HG02678 (cell line): Measurements from ENCODE around the gene RNF145.

Experiments
- ATAC-seq: cut with Tn5 transposase; IDR thresholded peaks from one replicate; pipeline ENCODE4 v1.9.1; 2021; ENCODE audit warnings: mild to moderate bottlenecking, moderate library complexity; ENCODE audit not compliant: unreplicated experiment

The RNF145 gene

DNA sequence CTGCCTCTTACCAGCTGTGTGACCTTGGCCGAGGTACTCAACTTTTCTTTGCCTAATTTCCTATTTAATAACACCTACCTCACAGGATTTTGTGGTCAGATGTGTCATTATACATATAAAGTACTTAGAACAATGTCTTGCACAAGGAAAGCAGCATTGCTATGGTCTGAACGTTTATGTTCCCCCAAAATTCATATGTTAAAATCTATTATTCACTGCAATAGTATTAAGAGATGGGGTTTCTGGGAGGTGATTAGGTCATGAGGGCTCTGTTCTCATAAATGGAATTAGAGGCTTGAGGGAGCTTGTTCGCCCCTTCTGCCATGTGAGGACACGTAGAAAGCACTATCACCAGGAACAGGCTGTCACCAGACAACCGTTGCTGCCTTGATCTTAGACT lies 10.9 kb upstream of the RNF145 start:
- no peak for ATAC-seq

DNA sequence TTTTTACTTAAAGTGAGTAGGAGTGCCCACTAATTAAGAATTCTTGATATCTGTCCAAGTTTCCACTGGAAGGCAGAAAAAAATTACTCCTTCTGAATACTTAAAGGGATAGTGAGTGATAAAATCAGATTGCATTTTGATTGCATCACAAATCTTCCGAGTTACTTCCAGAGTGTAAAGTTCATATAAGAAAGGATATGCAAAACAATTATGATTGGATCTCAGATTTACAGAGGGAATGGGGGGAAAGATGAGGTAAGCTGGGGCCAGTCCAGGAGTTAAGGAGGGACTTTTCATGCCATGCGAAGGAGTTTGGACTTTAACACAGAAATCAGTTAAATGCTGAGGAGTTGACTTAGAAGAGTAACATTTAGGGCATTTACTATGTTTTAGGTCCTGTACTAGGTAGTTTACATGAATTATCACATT lies 9.3 kb upstream of the RNF145 start:
- ATAC-seq, result no peak

DNA sequence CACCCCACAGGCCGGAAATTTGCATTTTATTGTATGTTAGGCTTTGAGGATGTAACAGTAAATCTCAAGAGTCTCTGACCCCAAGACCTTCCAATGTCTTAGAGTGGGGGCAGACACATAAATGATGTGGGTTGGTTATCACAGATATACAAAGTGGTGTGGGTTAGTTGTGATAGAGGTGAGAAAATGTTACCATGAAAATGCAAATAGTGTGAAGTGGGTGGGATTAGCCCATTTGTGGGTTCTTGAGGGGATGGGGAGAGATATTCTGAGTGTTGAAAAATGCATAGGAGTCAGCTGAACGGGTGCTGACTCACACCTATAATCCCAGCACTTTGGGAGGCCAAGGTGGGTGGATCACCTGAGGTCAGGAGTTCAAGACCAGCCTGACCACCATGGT lies 7.9 kb upstream of the RNF145 start:
- ATAC-seq, result no peak

DNA sequence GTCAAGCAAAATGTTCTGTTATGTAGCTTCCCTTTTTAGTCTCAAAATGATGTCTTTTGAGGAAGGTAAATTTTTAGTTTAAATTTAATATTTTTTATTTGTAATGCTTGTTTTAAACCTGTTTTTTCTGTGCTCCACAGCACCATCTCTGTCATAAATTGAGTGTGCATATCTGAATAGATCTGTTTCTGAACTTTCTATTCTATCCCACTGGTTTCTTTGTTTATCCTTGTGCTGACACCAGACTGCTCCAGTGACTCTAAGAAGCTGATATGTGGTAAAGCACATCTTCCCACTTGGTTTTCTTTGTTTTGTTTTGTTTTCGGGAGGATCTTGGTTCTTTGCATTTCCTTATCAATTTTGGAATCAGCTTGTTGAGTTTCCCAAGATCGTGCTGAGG lies 7.1 kb upstream of the RNF145 start:
- ATAC-seq, result no peak

DNA sequence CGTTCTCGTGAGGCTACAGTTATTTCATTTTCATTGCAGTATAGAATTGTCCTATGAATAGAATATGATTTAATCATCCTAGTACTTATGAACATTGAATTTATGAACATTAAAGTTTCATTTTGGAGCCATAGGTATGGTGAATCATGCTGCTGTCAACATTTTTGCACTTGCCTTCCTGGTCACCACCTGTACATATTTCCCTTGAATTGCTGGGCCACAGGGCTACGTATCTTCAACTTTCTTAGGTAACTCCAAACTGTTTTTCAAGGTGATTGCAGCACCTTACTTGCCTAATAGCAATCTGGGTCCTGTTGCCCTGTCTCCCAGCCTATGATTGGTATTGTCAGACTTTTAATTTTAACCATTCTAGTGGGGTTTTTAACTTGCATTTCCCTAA lies 6.5 kb upstream of the RNF145 start:
- no peak for ATAC-seq

DNA sequence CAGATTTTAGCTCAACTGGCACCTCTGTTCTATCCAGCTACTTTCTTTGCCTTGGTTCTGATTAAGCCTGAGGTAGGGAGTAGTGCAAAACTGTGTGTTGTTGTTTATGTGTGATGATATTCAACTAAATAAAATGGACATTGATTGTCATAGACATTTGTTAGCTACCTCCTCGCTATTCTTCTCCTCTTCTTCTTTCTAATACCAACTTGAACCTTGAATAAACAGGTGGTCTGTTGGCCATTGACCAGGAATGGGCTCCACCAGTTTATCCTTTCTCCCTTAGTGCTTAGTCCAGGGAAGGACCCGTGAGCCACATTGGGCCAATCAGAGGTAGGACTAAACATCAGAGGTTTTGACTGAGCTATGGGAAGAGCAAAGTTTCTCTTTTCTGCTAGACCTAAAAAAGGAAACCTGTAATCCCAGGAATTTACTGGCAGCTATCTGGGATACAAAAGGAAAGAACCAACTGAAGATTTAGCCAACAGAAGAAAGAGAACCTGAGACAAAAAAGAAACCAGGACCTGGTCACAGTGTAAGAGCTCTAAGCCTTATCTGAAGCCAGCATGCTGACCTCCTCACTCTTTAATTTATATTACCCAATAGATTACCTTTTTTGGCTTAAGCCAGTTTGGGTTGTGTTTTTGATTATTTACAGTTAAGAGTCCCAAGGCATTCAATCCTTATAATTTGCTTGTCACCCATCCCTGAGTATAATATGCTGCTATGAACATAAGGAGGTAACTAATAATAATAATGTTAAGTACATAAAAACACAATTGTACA lies 5.3 kb upstream of the RNF145 start:
- ATAC-seq, result no peak

DNA sequence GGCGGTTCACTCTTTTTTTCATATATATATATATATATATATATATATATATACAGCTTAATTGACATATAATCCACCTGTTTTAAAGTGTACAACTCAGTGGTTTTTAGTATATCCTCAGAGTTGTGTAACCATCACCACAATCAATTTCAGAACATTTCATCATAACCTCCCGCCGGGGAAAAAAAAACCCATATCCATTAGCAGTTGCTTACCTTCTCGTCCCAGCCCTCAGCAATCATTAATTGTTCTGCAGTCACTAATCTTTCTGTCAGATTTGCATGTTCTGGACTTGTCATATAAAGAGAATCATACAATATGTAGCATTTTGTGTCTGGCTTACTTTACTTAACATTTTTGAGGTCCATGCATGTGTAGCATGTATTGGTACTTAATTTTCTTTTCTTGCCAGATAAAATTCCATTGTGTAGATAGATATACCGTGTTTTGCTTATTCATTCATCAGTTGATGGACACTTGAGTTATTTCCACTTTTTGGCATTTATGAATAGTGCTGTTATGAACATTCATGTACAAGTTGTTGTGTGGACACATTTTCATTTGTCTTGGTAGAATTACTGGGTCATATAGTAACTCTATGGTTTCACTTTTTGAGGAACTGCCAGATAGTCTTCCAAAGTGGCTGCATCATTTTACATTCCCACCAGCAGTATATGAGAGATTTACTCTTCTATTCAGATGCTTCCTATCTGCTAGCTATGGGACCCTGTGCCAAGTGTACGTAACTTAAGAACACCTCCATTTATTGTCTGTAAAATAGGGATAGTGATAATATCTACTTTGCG lies 3.5 kb upstream of the RNF145 start:
- no peak for ATAC-seq

DNA sequence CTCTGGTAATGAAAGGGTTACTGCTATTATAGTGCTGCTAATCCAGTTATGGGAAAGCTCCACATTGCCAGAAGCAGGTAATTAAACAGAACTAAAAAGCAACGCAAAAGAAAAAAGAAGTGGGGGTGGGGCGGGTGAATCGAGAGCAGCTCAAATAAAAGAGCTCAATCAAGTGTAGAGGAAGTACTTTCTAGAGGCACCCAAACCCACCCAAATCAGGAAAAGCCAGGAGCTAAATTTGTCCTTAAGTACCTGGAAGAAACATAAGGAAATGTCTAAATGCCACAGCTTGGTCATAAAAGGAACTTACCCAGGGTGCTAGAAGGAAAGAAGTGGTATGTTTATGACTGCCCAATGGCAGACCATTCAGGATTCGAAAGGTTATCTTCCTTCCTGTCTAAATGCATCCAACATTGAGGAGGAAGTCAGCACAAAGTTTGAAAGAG lies 2.4 kb upstream of the RNF145 start:
- no peak for ATAC-seq

DNA sequence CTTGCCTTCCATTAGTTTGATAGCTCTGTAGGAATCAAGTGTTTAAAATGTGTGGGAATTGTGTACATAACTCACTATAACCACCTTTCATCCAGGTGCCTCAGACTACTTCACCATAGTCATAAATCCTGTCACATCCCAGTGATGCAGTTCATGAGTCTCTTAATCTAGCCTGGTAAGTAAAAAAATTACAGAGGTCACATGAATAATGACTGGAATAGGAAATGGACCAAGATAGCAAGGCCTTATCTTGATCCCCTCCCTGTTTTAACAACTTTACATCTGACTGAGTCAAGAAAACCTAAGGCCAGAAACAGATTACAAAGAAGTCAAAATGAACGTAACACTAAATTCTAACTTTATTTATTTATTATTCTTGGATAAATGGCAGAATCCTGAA lies 1.5 kb upstream of the RNF145 start:
- ATAC-seq, result no peak

DNA sequence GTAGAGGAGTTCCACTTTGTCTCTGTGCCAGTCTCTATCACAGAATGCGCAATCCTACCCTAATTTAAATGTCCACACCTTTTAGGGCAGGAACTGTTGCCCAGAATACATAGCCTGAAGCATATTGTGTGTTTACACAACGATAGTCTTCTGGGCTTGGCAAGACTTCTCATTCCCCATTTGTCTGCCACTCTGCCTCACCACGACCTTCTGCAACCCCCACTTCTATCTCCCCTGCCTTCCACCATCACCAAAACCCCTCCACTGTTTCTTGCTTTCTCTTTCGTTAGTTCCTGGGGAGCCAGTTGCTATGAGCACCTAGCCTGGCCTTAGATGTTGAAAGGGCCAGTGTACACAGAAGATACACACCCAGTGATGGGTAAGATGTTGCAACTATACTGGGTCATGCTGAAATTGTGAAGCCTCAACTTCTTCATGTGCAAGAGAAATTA lies 883 bp upstream of the RNF145 start:
- ATAC-seq, result no peak

DNA sequence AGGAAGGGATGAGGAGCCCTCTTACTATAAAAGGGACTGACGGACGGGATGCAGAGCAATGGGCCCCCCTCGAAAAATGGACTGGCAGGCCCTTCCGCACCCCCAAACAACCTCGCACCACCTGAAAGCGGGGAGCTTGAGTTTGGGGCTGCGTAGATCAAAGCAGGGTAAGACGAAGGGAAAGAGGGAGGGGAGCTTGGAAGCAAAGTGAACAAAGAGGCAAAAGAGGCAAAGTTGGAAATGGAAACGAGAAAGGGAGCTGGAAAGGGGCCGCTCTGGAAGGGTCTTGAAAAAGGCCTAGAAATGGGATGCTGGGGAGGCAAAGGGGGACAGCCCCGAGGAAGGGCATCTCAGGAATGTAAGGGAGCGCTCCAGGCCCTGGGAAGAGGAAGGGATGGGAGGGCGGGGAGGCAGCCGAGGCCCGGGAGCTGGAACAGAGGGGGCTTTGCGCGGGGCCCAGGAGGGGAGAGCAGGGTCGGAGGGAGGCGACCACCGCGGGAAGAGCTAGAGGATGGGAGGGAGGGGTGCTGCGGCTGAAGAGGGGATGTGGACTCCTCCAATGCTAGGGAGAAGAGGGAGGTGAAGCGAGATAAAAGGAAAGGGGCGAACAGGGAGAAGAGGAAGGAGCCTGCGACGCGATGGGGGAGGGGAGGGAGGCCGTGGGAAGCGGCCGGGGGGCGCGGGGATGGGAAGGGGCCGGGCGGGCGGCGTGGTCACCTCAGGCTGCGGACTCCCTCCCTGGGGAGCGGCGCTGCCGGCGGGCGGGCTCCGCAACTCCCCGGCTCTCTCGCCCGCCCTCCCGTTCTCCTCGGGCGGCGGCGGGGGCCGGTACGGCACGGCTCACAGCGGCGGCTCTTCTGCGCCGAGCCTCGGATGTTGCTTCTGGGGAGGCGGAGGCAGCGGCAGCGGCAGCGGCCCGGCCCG lies 577 bp downstream of the RNF145 start:
- peak; percentile 14 for ATAC-seq

DNA sequence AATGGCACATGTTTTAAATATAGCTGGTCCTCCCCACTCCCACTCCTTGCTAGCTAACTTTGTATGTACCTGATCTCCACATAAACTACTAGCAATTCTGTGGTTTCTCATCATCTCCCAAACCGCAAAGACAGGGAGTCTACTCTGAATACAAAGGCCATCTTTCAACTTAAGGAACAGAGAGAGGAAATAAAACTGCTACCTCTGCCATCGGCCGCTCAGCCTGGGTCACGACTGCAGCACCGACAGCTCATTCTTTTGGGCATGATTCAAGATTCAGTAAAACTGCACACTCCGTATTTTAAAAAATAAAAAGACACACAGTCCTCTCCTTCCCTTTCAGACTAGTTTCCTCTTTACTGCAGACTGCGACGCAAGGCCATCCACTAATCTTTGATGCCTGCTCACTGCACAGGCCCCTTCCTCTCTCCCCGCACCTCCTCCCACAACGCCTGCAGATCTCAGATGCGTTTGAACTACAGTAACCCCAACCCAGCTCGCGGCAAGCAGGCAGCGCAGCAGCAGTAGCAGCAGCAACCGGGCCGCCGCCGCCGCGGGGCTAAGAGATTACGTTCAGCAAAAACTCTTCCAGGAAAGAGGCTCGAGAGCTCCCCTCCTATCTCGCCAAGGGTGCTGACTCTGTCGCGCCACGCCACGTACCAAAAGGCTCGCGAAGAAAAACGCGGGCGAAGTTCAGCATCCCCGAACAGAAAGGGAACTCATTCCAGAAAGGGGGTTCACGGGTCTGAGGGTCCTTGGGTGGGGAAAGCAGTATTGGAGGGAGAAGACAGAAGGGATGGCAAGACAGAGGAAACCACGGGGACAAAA lies 1.5 kb downstream of the RNF145 start:
- ATAC-seq, result peak; percentile 51

DNA sequence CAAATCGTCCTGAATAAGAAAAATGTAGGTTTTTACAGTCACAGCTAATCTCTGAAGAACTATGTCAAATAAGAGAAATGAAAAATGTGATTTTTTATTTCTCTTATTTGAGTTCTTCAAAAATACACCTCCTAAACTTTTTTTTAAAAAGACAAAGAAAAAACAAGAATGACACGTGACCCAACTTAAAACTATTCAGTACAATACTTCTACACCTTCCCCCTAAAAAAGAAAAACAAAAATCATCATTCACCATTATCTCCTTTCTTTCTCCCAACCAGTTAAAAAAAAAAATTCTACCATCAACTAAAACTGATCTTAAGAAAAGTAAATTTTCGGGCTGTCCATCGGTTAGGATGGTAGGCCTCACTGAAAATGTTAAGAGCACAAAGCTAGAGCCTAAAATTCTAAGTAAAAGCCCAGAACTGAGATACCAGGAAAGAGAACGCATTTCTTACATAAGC lies 2.1 kb downstream of the RNF145 start:
- ATAC-seq, result no peak

DNA sequence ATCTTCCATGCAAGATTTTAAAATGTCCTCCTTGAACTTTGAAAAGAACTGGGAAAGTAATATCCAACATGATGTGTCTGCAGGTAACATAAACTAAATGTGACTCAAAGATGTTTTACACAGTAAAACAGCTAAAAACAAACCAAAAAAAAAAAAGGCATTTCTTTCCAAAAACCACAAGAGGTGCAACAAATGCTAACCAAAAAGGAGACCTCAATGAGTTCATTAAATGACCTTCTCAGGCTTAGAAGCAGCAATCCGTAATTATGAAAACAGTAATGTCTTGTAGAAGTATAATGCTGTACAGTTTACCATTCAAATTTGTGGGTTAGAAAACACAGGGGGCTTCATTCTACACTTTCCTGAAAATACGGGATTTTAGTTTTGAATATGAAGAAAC lies 2.5 kb downstream of the RNF145 start:
- ATAC-seq, result no peak

DNA sequence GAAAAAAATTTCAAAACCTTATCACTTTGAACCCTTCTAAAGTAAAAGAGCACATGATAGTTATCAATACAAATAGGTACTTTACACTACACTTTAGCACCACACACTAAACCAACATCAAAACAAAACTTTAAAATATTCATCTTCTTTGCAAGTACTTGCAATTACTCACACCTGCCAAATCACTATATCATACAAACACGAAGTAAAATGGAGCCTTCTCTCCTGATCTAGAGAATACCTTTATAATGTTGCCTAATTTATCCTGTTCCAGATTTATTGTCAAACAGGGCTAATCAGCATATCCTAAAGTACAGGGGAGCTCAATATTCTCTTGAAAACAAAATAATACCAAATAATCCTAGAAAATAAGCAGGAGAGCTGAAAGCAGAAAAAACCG lies 3.0 kb downstream of the RNF145 start:
- no peak for ATAC-seq

DNA sequence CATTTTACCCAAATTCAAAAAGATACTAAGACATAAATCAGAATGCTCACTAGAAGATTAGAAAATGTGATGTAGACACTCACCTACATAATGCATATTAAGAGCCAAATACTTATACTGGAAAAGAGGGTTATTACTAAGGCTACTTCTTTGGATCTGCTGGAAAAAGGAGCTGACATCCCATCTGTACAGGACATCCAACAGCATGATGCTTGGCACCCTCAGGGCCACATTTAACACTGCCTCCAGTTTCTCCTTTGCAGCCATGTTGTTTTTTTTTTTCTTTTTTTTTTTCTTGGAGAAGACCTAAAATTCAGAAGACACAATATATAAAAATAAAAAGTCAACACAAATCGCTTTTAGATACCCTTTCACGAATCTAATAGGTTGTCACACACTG lies 6.0 kb downstream of the RNF145 start:
- ATAC-seq, result no peak

DNA sequence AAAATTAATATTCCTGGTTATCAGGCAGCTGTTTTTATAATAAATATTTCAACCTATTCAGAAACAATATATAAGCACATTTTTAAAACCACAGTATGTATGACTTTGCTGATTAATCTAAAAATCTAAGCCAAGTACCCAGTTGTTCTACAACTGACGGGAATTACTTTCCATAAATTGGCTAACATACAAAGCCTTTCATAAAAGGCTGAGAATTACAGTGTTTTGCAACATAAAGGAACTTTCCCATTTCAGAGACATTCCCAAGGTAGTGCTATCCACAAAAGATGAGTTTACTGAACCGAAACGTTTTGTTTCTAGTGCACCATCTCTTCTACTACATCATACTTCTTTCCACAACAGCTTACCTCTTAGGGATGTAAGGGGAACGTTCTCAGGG lies 7.2 kb downstream of the RNF145 start:
- ATAC-seq, result no peak

DNA sequence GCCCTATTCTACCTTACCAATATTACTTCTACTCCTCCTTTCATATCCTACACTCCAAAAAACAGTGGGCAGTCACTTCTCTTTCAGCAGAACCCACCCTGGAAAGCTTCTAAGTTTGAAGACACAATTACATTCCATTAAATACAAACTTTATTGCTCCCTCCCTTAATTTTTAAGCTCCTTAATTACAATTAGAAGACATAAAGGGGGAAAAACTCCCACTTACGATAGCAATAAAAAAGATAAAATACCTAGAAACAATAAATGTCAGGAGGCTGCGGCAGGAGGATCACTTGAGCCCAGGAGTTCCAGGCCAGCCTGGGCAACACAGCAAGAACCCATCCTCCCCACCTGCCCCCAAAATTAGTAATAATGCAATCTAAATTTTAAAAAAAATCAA lies 9.6 kb downstream of the RNF145 start:
- ATAC-seq, result no peak

DNA sequence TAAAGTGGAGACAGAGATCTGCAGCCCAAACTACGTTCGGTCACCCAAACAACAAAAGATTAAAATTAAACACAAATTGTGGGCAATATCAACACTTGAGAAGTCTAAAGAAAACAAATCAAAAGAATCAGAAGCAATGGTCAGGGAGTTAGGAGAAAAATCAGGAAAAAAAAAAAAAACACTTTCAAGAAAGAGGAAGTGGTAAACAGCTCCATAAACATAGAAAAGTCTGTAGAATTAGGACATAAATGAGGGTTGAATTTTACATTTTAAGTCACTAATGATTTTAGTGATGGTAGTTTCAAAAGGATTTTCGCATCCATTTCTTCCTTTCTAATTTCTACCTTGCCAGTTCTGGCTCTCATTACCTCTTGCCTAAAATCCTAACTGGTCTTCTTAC lies 10.1 kb downstream of the RNF145 start:
- ATAC-seq, result no peak
